Measurements from ENCODE around the gene TRPM5.
A peak's percentile ranks its signal among the peaks of the same experiment; 100 is the strongest.

The TRPM5 gene

DNA sequence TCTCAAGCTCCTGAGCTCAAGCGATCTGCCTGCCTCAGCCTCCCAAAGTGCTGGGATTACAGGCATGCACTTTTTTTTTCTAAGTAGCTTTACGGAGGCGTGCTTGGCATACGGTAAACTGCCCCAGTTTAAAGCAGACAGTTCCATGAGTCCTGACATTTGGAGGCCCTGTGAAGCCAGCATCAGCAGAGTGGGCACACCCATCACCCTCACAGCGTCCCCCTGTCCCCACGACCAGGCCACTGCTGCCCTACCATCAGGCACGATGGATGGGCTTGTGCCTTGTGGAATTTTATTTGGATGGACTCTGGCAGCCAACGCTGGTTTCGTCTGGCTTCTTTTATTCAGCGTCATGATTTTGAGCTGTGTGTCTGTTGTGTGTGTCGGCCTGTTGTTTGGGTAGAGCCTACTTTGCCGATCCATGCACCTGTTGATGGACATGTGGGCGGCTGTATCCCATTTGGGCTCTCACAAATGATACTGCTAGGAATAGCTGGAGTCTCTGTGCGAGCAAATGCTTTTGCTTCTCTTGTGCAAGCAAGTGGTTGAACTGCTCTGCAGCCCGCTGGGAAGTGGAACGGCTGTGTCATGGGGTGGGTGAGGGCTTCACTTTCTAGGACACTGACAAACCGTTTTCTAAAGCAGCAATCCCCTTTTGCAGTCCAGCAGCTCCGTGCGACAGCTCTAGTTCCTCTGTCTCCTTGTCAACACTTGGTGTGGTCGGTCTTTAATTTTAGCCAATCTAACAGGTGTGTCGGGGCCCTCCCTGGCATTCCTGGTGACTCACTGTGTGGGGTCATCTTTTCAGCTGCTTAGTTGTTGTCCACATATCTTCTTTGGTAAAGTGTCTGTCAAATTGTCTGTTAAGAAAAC, 24.3 kb upstream of the TRPM5 start:
- TF ChIP-seq, protein P1, sequence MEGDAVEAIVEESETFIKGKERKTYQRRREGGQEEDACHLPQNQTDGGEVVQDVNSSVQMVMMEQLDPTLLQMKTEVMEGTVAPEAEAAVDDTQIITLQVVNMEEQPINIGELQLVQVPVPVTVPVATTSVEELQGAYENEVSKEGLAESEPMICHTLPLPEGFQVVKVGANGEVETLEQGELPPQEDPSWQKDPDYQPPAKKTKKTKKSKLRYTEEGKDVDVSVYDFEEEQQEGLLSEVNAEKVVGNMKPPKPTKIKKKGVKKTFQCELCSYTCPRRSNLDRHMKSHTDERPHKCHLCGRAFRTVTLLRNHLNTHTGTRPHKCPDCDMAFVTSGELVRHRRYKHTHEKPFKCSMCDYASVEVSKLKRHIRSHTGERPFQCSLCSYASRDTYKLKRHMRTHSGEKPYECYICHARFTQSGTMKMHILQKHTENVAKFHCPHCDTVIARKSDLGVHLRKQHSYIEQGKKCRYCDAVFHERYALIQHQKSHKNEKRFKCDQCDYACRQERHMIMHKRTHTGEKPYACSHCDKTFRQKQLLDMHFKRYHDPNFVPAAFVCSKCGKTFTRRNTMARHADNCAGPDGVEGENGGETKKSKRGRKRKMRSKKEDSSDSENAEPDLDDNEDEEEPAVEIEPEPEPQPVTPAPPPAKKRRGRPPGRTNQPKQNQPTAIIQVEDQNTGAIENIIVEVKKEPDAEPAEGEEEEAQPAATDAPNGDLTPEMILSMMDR (IDR thresholded peaks at IDR 0.05; ENCODE audit: extremely low read depth, insufficient read depth, missing control alignments) = no peak
- in situ Hi-C loops (cut with MboI; ENCODE audit: low pct_unique_long_range_greater_than_20kb, low sequenced_read_pairs, unreplicated experiment) = no loop called here
- DNase-seq (ENCODE audit: low spot score) = no peak

GRCh38 chr11:2467695-2468055, 23.4 kb upstream of the TRPM5 start:
- TF ChIP-seq, protein P1 (IDR thresholded peaks at IDR 0.05; ENCODE audit: extremely low read depth, insufficient read depth, missing control alignments) = no peak
- in situ Hi-C loops (cut with MboI; ENCODE audit: low pct_unique_long_range_greater_than_20kb, low sequenced_read_pairs, unreplicated experiment) = no loop called here
- DNase-seq (ENCODE audit: low spot score) = no peak

GRCh38 chr11:2466869-2467694, 22.8 kb upstream of the TRPM5 start:
- peak; percentile 75 for DNase-seq (ENCODE audit: low spot score)
- in situ Hi-C loops (cut with MboI; ENCODE audit: low pct_unique_long_range_greater_than_20kb, low sequenced_read_pairs, unreplicated experiment) = no loop called here
- TF ChIP-seq, protein P1 (IDR thresholded peaks at IDR 0.05; ENCODE audit: extremely low read depth, insufficient read depth, missing control alignments) = no peak

DNA sequence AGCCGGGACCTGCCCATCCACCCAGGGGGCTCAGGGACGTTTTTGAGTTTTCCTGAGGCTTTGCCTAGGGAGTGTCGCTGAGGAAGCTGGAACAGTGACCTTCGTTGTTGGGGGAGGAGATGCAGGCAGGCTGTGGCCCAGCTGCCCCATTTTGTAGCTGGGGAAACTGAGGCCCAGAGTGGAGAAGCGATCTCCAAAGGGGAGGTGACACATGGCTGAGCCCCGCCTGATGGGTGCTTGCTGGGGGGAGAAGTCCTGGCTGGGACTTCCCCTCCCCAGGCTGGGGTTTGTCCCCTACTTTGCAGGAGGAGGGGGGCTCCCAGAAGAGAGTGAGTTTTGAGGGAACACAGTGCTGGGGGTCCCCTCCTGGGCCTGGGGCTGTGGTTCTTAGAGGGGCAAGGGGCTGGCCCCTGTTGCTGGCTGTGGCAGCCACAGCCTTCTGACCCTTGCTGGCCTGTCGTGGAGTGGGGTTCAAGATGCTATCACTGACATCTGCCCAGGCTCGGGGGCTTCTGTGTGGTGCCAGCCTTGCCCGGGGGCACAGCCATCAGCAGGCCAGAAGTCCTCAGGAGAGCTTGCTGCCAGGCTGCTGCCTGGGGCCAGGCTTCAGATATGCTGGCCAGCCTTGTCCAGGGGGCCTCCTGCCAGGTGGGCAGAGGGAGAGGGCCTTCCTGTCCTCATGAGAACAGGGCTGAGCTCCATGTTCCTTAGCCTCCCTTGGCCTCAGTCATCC, 21.9 kb upstream of the TRPM5 start:
- DNase-seq (ENCODE audit: low spot score) = no peak
- in situ Hi-C loops (cut with MboI; ENCODE audit: low pct_unique_long_range_greater_than_20kb, low sequenced_read_pairs, unreplicated experiment) = no loop called here
- TF ChIP-seq, protein P1 (IDR thresholded peaks at IDR 0.05; ENCODE audit: extremely low read depth, insufficient read depth, missing control alignments) = no peak

- in situ Hi-C loops (cut with MboI; ENCODE audit: low pct_unique_long_range_greater_than_20kb, low sequenced_read_pairs, unreplicated experiment) = no loop called here
- DNase-seq (ENCODE audit: low spot score) = no peak
- TF ChIP-seq, protein P1 (IDR thresholded peaks at IDR 0.05; ENCODE audit: extremely low read depth, insufficient read depth, missing control alignments) = no peak
Measured at GRCh38 chr11:2465202-2466068, 21.1 kb upstream of the TRPM5 start.

All from GM13977 (cell line).